ENCODE data around the gene TBC1D2. TPM values are rescaled to one million over a fixed set of nuclear protein-coding genes. Genes with fewer than 3 reads are reported as not detected.

TBC1D2 gene
- total and polyA plus RNA-seq, 2 of the 13 experiments (the other 11 are each of a cell fraction or from before 2014, with no cell fraction given), result 2.0 to 2.8 TPM

DNA sequence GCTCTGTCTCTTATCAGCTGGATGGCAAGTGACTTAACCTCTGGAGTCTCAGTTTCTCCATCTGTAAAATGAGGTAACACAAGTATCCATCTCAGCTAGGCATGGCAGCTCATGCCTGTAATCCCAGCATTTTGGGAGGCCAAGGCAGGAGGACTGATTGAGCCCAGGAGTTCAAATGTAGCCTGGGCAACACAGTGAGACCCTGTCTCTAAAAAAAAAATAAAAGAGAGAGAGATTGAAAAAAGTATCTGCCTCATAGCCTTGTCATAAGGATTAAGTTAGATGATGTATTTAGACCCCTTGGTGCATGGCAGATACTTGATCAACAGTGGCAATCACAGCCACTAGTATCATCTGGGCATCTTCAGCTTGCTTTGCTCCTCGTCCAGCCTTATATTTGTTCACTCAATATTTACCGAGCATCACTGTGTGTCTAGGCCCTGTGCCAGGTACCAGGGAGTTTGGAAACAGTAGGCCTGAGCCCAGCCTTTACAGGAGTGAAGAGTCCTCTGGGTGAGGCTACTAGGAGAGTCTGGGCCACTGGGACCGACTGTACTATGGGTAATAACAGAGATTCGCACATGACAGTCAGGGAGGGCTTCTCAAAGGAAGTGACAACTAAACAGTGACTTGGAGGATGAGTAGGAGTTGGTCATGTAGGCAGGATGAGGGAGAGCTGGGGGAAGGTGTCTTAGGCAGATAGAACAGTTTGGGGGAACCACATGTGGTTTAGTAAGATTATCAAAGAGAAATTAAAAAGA is 97.2 kb downstream of the TBC1D2 start (continued):
- TF ChIP-seq ZNF232 (CRISPR knock-in tag; IDR thresholded peaks at IDR 0.05; ENCODE audit: borderline replicate concordance) (no peak), TEAD3 (CRISPR knock-in tag; optimal IDR thresholded peaks at IDR 0.05; ENCODE audit: borderline replicate concordance) (peak; percentile 70), ZNF180 (CRISPR knock-in tag; IDR thresholded peaks at IDR 0.05; ENCODE audit: borderline replicate concordance, low read depth) (no peak), HMG20B (CRISPR knock-in tag; conservative IDR thresholded peaks at IDR 0.05) (peak; percentile 57; the same call in 1 of the 2 replicates), ZNF75D (CRISPR knock-in tag; IDR thresholded peaks at IDR 0.05; ENCODE audit: borderline replicate concordance) (no peak), ZNF138 (CRISPR knock-in tag; IDR thresholded peaks at IDR 0.05; ENCODE audit: low read depth) (no peak), YEATS4 (CRISPR knock-in tag; IDR thresholded peaks at IDR 0.05; ENCODE audit: borderline replicate concordance) (no peak), ZNF12 (CRISPR knock-in tag; IDR thresholded peaks at IDR 0.05) (no peak), CBX5 (CRISPR knock-in tag; IDR thresholded peaks at IDR 0.05; ENCODE audit: borderline replicate concordance) (0 out of 2 replicates have a peak, but pooled peaks have one; percentile 46), ZFP82 (CRISPR knock-in tag; IDR thresholded peaks at IDR 0.05; ENCODE audit: borderline replicate concordance) (no peak), PTBP1 (IDR thresholded peaks at IDR 0.05; ENCODE audit: low read depth, low read length, poor library complexity, severe bottlenecking) (no peak), NR3C1 (CRISPR knock-in tag; IDR thresholded peaks at IDR 0.05) (no peak)
- TF ChIP-seq, protein P1, sequence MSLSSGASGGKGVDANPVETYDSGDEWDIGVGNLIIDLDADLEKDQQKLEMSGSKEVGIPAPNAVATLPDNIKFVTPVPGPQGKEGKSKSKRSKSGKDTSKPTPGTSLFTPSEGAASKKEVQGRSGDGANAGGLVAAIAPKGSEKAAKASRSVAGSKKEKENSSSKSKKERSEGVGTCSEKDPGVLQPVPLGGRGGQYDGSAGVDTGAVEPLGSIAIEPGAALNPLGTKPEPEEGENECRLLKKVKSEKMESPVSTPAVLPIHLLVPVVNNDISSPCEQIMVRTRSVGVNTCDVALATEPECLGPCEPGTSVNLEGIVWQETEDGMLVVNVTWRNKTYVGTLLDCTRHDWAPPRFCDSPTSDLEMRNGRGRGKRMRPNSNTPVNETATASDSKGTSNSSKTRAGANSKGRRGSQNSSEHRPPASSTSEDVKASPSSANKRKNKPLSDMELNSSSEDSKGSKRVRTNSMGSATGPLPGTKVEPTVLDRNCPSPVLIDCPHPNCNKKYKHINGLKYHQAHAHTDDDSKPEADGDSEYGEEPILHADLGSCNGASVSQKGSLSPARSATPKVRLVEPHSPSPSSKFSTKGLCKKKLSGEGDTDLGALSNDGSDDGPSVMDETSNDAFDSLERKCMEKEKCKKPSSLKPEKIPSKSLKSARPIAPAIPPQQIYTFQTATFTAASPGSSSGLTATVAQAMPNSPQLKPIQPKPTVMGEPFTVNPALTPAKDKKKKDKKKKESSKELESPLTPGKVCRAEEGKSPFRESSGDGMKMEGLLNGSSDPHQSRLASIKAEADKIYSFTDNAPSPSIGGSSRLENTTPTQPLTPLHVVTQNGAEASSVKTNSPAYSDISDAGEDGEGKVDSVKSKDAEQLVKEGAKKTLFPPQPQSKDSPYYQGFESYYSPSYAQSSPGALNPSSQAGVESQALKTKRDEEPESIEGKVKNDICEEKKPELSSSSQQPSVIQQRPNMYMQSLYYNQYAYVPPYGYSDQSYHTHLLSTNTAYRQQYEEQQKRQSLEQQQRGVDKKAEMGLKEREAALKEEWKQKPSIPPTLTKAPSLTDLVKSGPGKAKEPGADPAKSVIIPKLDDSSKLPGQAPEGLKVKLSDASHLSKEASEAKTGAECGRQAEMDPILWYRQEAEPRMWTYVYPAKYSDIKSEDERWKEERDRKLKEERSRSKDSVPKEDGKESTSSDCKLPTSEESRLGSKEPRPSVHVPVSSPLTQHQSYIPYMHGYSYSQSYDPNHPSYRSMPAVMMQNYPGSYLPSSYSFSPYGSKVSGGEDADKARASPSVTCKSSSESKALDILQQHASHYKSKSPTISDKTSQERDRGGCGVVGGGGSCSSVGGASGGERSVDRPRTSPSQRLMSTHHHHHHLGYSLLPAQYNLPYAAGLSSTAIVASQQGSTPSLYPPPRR (CRISPR knock-in tag; IDR thresholded peaks at IDR 0.05; ENCODE audit: borderline replicate concordance), result peak; percentile 52; the same call in 1 of the 2 replicates
- TF ChIP-seq, protein P2, sequence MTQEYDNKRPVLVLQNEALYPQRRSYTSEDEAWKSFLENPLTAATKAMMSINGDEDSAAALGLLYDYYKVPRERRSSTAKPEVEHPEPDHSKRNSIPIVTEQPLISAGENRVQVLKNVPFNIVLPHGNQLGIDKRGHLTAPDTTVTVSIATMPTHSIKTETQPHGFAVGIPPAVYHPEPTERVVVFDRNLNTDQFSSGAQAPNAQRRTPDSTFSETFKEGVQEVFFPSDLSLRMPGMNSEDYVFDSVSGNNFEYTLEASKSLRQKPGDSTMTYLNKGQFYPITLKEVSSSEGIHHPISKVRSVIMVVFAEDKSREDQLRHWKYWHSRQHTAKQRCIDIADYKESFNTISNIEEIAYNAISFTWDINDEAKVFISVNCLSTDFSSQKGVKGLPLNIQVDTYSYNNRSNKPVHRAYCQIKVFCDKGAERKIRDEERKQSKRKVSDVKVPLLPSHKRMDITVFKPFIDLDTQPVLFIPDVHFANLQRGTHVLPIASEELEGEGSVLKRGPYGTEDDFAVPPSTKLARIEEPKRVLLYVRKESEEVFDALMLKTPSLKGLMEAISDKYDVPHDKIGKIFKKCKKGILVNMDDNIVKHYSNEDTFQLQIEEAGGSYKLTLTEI (CRISPR knock-in tag; conservative IDR thresholded peaks at IDR 0.05), result no peak
- TF ChIP-seq, protein P3, sequence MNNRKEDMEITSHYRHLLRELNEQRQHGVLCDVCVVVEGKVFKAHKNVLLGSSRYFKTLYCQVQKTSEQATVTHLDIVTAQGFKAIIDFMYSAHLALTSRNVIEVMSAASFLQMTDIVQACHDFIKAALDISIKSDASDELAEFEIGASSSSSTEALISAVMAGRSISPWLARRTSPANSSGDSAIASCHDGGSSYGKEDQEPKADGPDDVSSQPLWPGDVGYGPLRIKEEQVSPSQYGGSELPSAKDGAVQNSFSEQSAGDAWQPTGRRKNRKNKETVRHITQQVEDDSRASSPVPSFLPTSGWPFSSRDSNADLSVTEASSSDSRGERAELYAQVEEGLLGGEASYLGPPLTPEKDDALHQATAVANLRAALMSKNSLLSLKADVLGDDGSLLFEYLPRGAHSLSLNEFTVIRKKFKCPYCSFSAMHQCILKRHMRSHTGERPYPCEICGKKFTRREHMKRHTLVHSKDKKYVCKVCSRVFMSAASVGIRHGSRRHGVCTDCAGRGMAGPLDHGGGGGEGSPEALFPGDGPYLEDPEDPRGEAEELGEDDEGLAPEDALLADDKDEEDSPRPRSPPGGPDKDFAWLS (CRISPR knock-in tag; IDR thresholded peaks at IDR 0.05; ENCODE audit: borderline replicate concordance), result no peak
- TF ChIP-seq, protein P4, sequence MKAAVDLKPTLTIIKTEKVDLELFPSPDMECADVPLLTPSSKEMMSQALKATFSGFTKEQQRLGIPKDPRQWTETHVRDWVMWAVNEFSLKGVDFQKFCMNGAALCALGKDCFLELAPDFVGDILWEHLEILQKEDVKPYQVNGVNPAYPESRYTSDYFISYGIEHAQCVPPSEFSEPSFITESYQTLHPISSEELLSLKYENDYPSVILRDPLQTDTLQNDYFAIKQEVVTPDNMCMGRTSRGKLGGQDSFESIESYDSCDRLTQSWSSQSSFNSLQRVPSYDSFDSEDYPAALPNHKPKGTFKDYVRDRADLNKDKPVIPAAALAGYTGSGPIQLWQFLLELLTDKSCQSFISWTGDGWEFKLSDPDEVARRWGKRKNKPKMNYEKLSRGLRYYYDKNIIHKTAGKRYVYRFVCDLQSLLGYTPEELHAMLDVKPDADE (CRISPR knock-in tag; IDR thresholded peaks at IDR 0.05), result no peak
- TF ChIP-seq, protein P5, sequence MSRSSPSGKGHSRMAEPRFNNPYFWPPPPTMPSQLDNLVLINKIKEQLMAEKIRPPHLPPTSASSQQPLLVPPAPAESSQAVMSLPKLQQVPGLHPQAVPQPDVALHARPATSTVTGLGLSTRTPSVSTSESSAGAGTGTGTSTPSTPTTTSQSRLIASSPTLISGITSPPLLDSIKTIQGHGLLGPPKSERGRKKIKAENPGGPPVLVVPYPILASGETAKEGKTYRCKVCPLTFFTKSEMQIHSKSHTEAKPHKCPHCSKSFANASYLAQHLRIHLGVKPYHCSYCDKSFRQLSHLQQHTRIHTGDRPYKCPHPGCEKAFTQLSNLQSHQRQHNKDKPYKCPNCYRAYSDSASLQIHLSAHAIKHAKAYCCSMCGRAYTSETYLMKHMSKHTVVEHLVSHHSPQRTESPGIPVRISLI (CRISPR knock-in tag; IDR thresholded peaks at IDR 0.05; ENCODE audit: borderline replicate concordance), result no peak

Measured in HepG2 (cell line).